Thyroid gland (tissue), 4 donors: Measurements from ENCODE around the gene DES.

ENCODE experiments used
- POLR2A ChIP-seq, 2 donors: fragments of 450-650 bp; IDR thresholded peaks; one replicate each; pipeline ENCODE4 v1.6.1; 2017; ENCODE audit warnings: antibody characterized with exemption in 2 of 2, mild to moderate bottlenecking in 2 of 2, moderate library complexity in 1 of 2
- TF ChIP-seq, protein P1 (sequence below), 6 experiments: fragments of 200-600 bp in 3 of 6; fragments of 450-650 bp in 3 of 6; sonication (generic) in 3 of 6; IDR thresholded peaks; one replicate each; pipeline ENCODE4 v1.5.1; 2016 to 2019; ENCODE audit warnings: antibody characterized with exemption in 6 of 6, mild to moderate bottlenecking in 2 of 6, inconsistent platforms in 1 of 6, moderate library complexity in 1 of 6

DNA sequence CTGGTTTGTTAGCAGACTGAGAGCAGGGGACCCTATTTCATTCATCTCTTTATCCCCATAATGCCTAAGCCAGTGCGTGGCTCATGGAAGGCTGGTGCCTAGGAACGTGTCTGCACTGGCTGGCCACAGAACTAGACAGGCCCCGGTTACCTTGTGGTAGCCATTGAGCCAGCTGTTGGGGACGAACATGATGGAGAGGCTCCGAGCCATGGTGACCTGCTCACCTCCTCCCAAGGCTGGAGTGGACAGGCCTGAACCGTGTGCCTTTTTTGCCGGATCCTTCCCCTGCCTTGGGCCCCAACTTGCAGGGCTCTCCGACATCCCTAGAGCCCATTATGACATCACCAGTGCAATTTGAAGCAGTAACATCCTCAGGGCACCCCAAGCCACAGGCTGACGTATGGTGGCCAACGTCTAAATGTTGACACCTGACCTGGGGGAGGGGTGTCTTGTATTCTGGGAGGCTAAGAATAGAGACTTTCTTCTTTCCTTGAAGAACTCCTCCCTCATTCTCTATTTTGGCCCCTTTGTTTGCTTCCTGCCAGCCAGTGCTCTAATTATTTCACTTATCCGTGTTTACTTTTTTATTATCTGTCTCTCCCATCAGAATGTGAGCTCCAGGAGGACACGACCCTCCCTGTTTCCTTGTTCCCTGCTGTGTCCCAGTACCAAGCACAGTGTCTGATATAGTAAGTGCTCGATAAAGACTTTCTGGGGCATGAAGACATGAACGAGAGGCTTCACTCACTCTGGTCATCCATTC lies 18.3 kb upstream of the DES start:
- TF ChIP-seq POLR2A (IDR thresholded peaks at IDR 0.05): no peak
- TF ChIP-seq, protein P1, sequence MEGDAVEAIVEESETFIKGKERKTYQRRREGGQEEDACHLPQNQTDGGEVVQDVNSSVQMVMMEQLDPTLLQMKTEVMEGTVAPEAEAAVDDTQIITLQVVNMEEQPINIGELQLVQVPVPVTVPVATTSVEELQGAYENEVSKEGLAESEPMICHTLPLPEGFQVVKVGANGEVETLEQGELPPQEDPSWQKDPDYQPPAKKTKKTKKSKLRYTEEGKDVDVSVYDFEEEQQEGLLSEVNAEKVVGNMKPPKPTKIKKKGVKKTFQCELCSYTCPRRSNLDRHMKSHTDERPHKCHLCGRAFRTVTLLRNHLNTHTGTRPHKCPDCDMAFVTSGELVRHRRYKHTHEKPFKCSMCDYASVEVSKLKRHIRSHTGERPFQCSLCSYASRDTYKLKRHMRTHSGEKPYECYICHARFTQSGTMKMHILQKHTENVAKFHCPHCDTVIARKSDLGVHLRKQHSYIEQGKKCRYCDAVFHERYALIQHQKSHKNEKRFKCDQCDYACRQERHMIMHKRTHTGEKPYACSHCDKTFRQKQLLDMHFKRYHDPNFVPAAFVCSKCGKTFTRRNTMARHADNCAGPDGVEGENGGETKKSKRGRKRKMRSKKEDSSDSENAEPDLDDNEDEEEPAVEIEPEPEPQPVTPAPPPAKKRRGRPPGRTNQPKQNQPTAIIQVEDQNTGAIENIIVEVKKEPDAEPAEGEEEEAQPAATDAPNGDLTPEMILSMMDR (IDR thresholded peaks at IDR 0.05): no peak
